CD1c-positive myeloid dendritic cell (primary cell): ENCODE results near the gene FNBP1L.
"Not testable (repeated sequence)": the region's sequence is repeated elsewhere in the genome, so short reads cannot be mapped to it uniquely, and the experiment has no call there.

ENCODE experiments used
- DNase-seq: peaks from one replicate; pipeline ENCODE4 v3.0.0-alpha.2; 2016; ENCODE audit errors: extremely low spot score

FNBP1L gene

GRCh38 chr1:93532780-93533378 lies 85.0 kb downstream of the FNBP1L start:
- DNase-seq = no peak

- DNase-seq = no peak
Measured at GRCh38 chr1:93533677-93534076, 85.8 kb downstream of the FNBP1L start.

- no peak for DNase-seq
Measured at GRCh38 chr1:93537396-93537795, 89.5 kb downstream of the FNBP1L start.

- DNase-seq = no peak
Measured at GRCh38 chr1:93537924-93538323, 90.0 kb downstream of the FNBP1L start.

GRCh38 chr1:93541045-93541444 lies 93.1 kb downstream of the FNBP1L start:
- no peak for DNase-seq

- DNase-seq = no peak
Measured at GRCh38 chr1:93542398-93542797, 94.5 kb downstream of the FNBP1L start.

- DNase-seq = no peak
Measured at GRCh38 chr1:93546162-93546863, 98.4 kb downstream of the FNBP1L start.

- no peak for DNase-seq
Measured at GRCh38 chr1:93549131-93549530, 101.2 kb downstream of the FNBP1L start.

GRCh38 chr1:93549811-93550210 lies 101.9 kb downstream of the FNBP1L start:
- peak; percentile 33 for DNase-seq

- no peak for DNase-seq
Measured at GRCh38 chr1:93552741-93553455, 105.0 kb downstream of the FNBP1L start.

GRCh38 chr1:93553886-93554490 lies 106.1 kb downstream of the FNBP1L start:
- not testable (repeated sequence) for DNase-seq

- DNase-seq = no peak
Measured at GRCh38 chr1:93554883-93555872, 107.3 kb downstream of the FNBP1L start.

- DNase-seq = no peak
Measured at GRCh38 chr1:93556291-93556690, 108.4 kb downstream of the FNBP1L start.

GRCh38 chr1:93559045-93559444 lies 111.1 kb downstream of the FNBP1L start:
- DNase-seq = peak; percentile 46

GRCh38 chr1:93559695-93560094 lies 111.8 kb downstream of the FNBP1L start:
- DNase-seq = no peak

GRCh38 chr1:93565496-93566206 lies 117.7 kb downstream of the FNBP1L start:
- DNase-seq = no peak

GRCh38 chr1:93566227-93566626 lies 118.3 kb downstream of the FNBP1L start:
- no peak for DNase-seq

GRCh38 chr1:93567255-93567918 lies 119.5 kb downstream of the FNBP1L start:
- no peak for DNase-seq

- DNase-seq = no peak
Measured at GRCh38 chr1:93569489-93569888, 121.6 kb downstream of the FNBP1L start.
